PC-3 (cell line): ENCODE data around the gene CSRP1. TPM values are rescaled to one million over a fixed set of nuclear protein-coding genes. Genes with fewer than 3 reads are reported as not detected.

Experiments used
- ATAC-seq: fragments of 200-7000 bp; cut with Tn5 transposase; 2 replicates; pipeline ENCODE4 v1.9.1; 2020; ENCODE audit warnings: mild to moderate bottlenecking, moderate library complexity
- BruUV-seq: library from RNA; stranded (reverse); fragments of 400-500 nt; replicated peaks from 2 replicates; lab custom pipeline; 2021; lab: Mats Ljungman, UMichigan
- CTCF ChIA-PET: fragments of 300-600 bp; sonication (Branson Sonifier 250); formaldehyde crosslinking; loops from one replicate; lab custom pipeline; 2022; ENCODE audit warnings: antibody characterized with exemption; lab: Charles Lee
- POLR2A ChIA-PET: fragments of 300-600 bp; sonication (Branson Sonifier 250); formaldehyde crosslinking; loops from one replicate; lab custom pipeline; 2022; ENCODE audit warnings: antibody characterized with exemption; ENCODE audit not compliant: unreplicated experiment; lab: Charles Lee
- DNase-seq: peaks from one replicate; pipeline ENCODE4 v3.0.0-alpha.2; 2015
- H2AFZ ChIP-seq: fragments of 300-600 bp; sonication (generic); 2 replicates; pipeline ENCODE4 v1.6.0; 2016; ENCODE audit warnings: antibody characterized with exemption, low read length
- H3F3A ChIP-seq: fragments of 300-600 bp; sonication (generic); one replicate; pipeline ENCODE4 v1.6.0; 2017; ENCODE audit warnings: antibody characterized with exemption, low read length, control low read depth, mild to moderate bottlenecking; ENCODE audit not compliant: unreplicated experiment
- H3K27ac ChIP-seq: fragments of 300-600 bp; sonication (generic); 2 replicates; pipeline ENCODE4 v1.5.1; 2016; ENCODE audit warnings: mild to moderate bottlenecking, low read length
- H3K27me3 ChIP-seq: fragments of 300-600 bp; sonication (generic); 2 replicates; pipeline ENCODE4 v1.6.1; 2016; ENCODE audit warnings: low read length, mixed read lengths
- H3K36me3 ChIP-seq: fragments of 300-600 bp; sonication (generic); 2 replicates; pipeline ENCODE4 v1.6.1; 2016; ENCODE audit warnings: low read depth, mixed run types, low read length, mixed read lengths
- H3K4me1 ChIP-seq: fragments of 300-600 bp; sonication (generic); 2 replicates; pipeline ENCODE4 v1.5.1; 2016; ENCODE audit warnings: low read length; ENCODE audit not compliant: insufficient read depth
- H3K4me2 ChIP-seq: fragments of 300-600 bp; sonication (generic); 2 replicates; pipeline ENCODE4 v1.6.0; 2016; ENCODE audit warnings: low read length
- H3K4me3 ChIP-seq: fragments of 300-600 bp; sonication (generic); 2 replicates; pipeline ENCODE4 v1.5.1; 2016; ENCODE audit warnings: mild to moderate bottlenecking, low read length, mixed read lengths
- H3K79me2 ChIP-seq: fragments of 300-600 bp; sonication (generic); 2 replicates; pipeline ENCODE4 v1.6.1; 2017; ENCODE audit warnings: low read length, mixed read lengths
- H3K9ac ChIP-seq: fragments of 300-600 bp; sonication (generic); 2 replicates; pipeline ENCODE4 v1.6.0; 2016; ENCODE audit warnings: mild to moderate bottlenecking, low read length
- H3K9me2 ChIP-seq: fragments of 300-600 bp; sonication (generic); replicated peaks from 2 replicates; pipeline ENCODE4 v1.6.1; 2016; ENCODE audit warnings: mixed run types, low read length, mixed read lengths
- H3K9me3 ChIP-seq: fragments of 300-600 bp; sonication (generic); 2 replicates; pipeline ENCODE4 v1.6.1; 2016; ENCODE audit warnings: low read length, mixed read lengths
- H4K20me1 ChIP-seq: fragments of 300-600 bp; sonication (generic); 2 replicates; pipeline ENCODE4 v1.6.1; 2016; ENCODE audit warnings: low read length, mixed read lengths
- EZH2 ChIP-seq: fragments of 300-600 bp; sonication (generic); IDR thresholded peaks from one replicate; pipeline ENCODE4 v1.6.1; 2017; ENCODE audit warnings: antibody characterized with exemption, mild to moderate bottlenecking, low read length; ENCODE audit not compliant: unreplicated experiment
- EZH2phosphoT487 ChIP-seq: fragments of 300-600 bp; sonication (generic); IDR thresholded peaks from 2 replicates; pipeline ENCODE4 v1.6.1; 2018; ENCODE audit warnings: mild to moderate bottlenecking, antibody characterized with exemption, low read length, borderline replicate concordance
- intact Hi-C: fragments of 100-400 bp; cut with micrococcal nuclease; formaldehyde crosslinking; loops from 2 replicates; pipeline ENCODE4 v1.9.0; 2023
- total RNA-seq: library from RNA; depleted of rRNA; stranded (reverse); fragments of >200 nt; gene quantifications from 2 replicates; pipeline ENCODE4 v1.2.3, GENCODE V29; 2014
- TF ChIP-seq, protein P1 (sequence below): fragments of 300-600 bp; sonication (generic); conservative IDR thresholded peaks from 2 replicates; pipeline ENCODE4 v1.5.1; 2017; ENCODE audit warnings: antibody characterized with exemption, low read depth, mild to moderate bottlenecking, low read length

CSRP1 gene
- total RNA-seq, 1 experiment from 2014 or later, result 147 TPM

GRCh38 chr1:201436969-201437368 lies 70.0 kb downstream of the CSRP1 start:
- H2AFZ ChIP-seq, result 0 out of 2 replicates have a peak overlapping the region, but pooled peaks have one; percentile 60
- ChIA-PET POLR2A (no interaction called here), CTCF (interaction anchor here (0.8 to 2.0 kb wide), 5 partner anchors 11 to 147 kb away, joined by 5 to 64 read pairs (median 19); partner anchors contain the start of gene PHLDA3)
- H3K4me3 ChIP-seq, result no peak overlapping the region
- no peaks in the 10 kb centered on the region for H3K9me2 ChIP-seq
- no peak overlapping the region for H3K4me2 ChIP-seq
- DNase-seq, result no peak
- H3K79me2 ChIP-seq, result no peaks in the 10 kb centered on the region
- no peak overlapping the region for H3K9ac ChIP-seq
- no peaks in the 10 kb centered on the region for H3K27me3 ChIP-seq
- no peaks in the 10 kb centered on the region for H3F3A ChIP-seq
- TF ChIP-seq, protein P1, sequence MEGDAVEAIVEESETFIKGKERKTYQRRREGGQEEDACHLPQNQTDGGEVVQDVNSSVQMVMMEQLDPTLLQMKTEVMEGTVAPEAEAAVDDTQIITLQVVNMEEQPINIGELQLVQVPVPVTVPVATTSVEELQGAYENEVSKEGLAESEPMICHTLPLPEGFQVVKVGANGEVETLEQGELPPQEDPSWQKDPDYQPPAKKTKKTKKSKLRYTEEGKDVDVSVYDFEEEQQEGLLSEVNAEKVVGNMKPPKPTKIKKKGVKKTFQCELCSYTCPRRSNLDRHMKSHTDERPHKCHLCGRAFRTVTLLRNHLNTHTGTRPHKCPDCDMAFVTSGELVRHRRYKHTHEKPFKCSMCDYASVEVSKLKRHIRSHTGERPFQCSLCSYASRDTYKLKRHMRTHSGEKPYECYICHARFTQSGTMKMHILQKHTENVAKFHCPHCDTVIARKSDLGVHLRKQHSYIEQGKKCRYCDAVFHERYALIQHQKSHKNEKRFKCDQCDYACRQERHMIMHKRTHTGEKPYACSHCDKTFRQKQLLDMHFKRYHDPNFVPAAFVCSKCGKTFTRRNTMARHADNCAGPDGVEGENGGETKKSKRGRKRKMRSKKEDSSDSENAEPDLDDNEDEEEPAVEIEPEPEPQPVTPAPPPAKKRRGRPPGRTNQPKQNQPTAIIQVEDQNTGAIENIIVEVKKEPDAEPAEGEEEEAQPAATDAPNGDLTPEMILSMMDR, result no peak
- TF ChIP-seq EZH2phosphoT487, result no peak
- TF ChIP-seq EZH2, result no peak
- BruUV-seq, result no TSS peak
- H3K27ac ChIP-seq, result no peak overlapping the region
- H4K20me1 ChIP-seq, result no peaks in the 10 kb centered on the region
- no peaks in the 10 kb centered on the region for H3K36me3 ChIP-seq
- intact Hi-C loops, result loop anchor here (1.0 kb wide), 1 partner anchor 76 kb away; no protein-coding TSS in a partner anchor
- H3K4me1 ChIP-seq, result peaks cover 21% of the 10 kb centered on the region
- H3K9me3 ChIP-seq, result no peaks in the 10 kb centered on the region
- ATAC-seq, result no peak

DNA sequence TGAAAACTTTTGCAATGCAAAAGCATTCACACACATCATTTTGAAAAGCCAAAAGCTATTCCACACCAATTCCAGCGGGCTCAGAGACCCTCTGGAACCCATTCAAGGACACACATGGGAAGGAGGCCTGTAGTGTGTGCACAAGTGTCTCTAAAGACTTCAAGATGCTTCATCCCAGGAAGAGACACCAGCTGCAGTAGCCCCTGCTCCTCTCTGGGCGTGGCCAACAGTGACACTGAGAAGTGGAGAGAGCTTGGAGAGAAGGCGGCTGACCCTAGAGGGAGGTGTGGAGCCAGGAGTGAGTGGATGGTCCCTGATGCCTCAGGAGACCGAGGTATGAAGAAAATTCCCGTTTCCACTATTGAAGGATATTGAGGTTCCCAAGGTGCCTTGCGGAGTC lies 70.5 kb downstream of the CSRP1 start:
- no TSS peak for BruUV-seq
- Histone ChIP-seq H4K20me1 (no peaks in the 10 kb centered on the region), H3K9me2 (no peaks in the 10 kb centered on the region), H3K27ac (peak overlapping the region; percentile 47), H2AFZ (peak overlapping the region; percentile 60), H3K9me3 (no peaks in the 10 kb centered on the region), H3K36me3 (no peaks in the 10 kb centered on the region), H3K4me3 (no peak overlapping the region), H3F3A (no peaks in the 10 kb centered on the region), H3K4me1 (peaks cover 21% of the 10 kb centered on the region), H3K4me2 (peak overlapping the region; percentile 64), H3K79me2 (no peaks in the 10 kb centered on the region), H3K27me3 (no peaks in the 10 kb centered on the region), H3K9ac (peak overlapping the region; percentile 1; the same call in 1 of the 2 replicates)
- TF ChIP-seq, protein P1, result peak; percentile 79
- no peak for TF ChIP-seq EZH2phosphoT487
- CTCF ChIA-PET, result interaction anchor here (0.8 to 2.0 kb wide), 8 partner anchors 11 to 147 kb away, joined by 5 to 64 read pairs (median 16); partner anchors contain the start of gene PHLDA3
- peak; percentile 57 for ATAC-seq
- DNase-seq, result peak; percentile 81
- intact Hi-C loops, result loop anchor here (1.0 kb wide), 1 partner anchor 77 kb away; no protein-coding TSS in a partner anchor
- POLR2A ChIA-PET, result interaction anchor here (0.5 kb wide), 2 partner anchors 27 to 48 kb away, joined by 3 read pairs; no protein-coding TSS in a partner anchor

DNA sequence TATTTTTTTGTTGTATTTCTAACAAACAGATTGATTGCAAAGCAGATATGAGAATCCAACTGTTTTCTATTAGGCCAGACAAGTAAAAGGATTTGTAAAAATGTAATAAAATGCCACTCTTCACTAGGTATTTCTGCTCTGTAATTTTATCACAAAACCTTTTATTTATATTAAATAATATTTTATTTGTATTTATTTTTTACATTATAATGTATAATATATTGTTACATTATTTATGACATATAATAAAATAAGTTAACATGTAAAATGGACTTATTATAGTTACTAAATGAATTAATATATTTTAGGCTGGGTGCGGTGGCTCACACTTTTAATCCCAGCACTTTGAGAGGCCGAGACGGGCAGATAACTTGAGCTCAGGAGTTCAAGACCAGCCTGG lies 72.7 kb downstream of the CSRP1 start:
- no peaks in the 10 kb centered on the region for H3K79me2 ChIP-seq
- H3K4me3 ChIP-seq, result no peak overlapping the region
- no peak overlapping the region for H3K9ac ChIP-seq
- TF ChIP-seq EZH2 (no peak), EZH2phosphoT487 (no peak)
- TF ChIP-seq, protein P1, result no peak
- no peak overlapping the region for H3K27ac ChIP-seq
- no TSS peak for BruUV-seq
- intact Hi-C loops, result no loop called here
- DNase-seq (no peak), ATAC-seq (no peak)
- H3K9me2 ChIP-seq, result no peaks in the 10 kb centered on the region
- H2AFZ ChIP-seq, result no peak overlapping the region
- H3F3A ChIP-seq, result no peaks in the 10 kb centered on the region
- H3K4me2 ChIP-seq, result no peak overlapping the region
- H3K4me1 ChIP-seq, result peaks cover 21% of the 10 kb centered on the region
- H3K9me3 ChIP-seq, result no peaks in the 10 kb centered on the region
- ChIA-PET CTCF (no interaction called here), POLR2A (no interaction called here)
- H4K20me1 ChIP-seq, result no peaks in the 10 kb centered on the region
- no peaks in the 10 kb centered on the region for H3K27me3 ChIP-seq
- H3K36me3 ChIP-seq, result no peaks in the 10 kb centered on the region
